ENCODE measurements around the gene TSHZ3. TPM values are rescaled to one million over a fixed set of nuclear protein-coding genes. Genes with fewer than 3 reads are reported as not detected.

Gene TSHZ3
- total RNA-seq, 1 donor from 2014 or later = 6.1 TPM

- Mint-ChIP-seq H3K27me3 (ENCODE audit: low read depth, unreplicated experiment) (no peaks in the 10 kb centered on the region), H3K27ac (ENCODE audit: unreplicated experiment) (no peak overlapping the region), H3K4me3 (ENCODE audit: unreplicated experiment) (no peak overlapping the region), H3K4me1 (ENCODE audit: low read depth, unreplicated experiment) (peaks cover 3% of the 10 kb centered on the region), H3K9me3 (ENCODE audit: unreplicated experiment) (no peaks in the 10 kb centered on the region), H3K36me3 (ENCODE audit: low read depth, unreplicated experiment) (peaks cover 20% of the 10 kb centered on the region)
- DNase-seq (ENCODE audit: low read depth) = no peak
- no peak overlapping the region for H3K4me3 ChIP-seq (ENCODE audit: insufficient read depth, low read depth, low read length)
- no peak overlapping the region for H3K4me2 ChIP-seq (ENCODE audit: low read length)
- H3K4me1 ChIP-seq (ENCODE audit: insufficient read depth, low read length) = no peaks in the 10 kb centered on the region
- H3K9ac ChIP-seq (ENCODE audit: low read length) = no peak overlapping the region
- H3K27ac ChIP-seq (ENCODE audit: low read depth, low read length) = no peak overlapping the region
- H3K9me3 ChIP-seq (ENCODE audit: insufficient read depth, low read depth, low read length) = no peaks in the 10 kb centered on the region
- peaks cover 8% of the 10 kb centered on the region for H3K36me3 ChIP-seq (ENCODE audit: insufficient read depth, low read length)
- FAIRE-seq = no peak
- TF ChIP-seq CTCF (IDR thresholded peaks at IDR 0.05; ENCODE audit: insufficient read depth, low read depth, low read length) (no peak), EZH2 (IDR thresholded peaks at IDR 0.05; ENCODE audit: insufficient read depth, low read length) (no peak)
- H2AFZ ChIP-seq (ENCODE audit: low read depth, low read length) = no peak overlapping the region
- H3K79me2 ChIP-seq (ENCODE audit: insufficient read depth, low read length) = peaks cover 29% of the 10 kb centered on the region
- no peaks in the 10 kb centered on the region for H3K27me3 ChIP-seq (ENCODE audit: insufficient read depth, low read length)
- peaks cover 47% of the 10 kb centered on the region for H4K20me1 ChIP-seq (ENCODE audit: insufficient read depth, low read length)
Observed at GRCh38 chr19:31278555-31279435, 70.4 kb downstream of the TSHZ3 start.

- H3K4me1 ChIP-seq (ENCODE audit: insufficient read depth, low read length) = no peaks in the 10 kb centered on the region
- no peaks in the 10 kb centered on the region for H3K9me3 Mint-ChIP-seq (ENCODE audit: unreplicated experiment)
- H3K27ac Mint-ChIP-seq (ENCODE audit: unreplicated experiment) = no peak overlapping the region
- peaks cover 16% of the 10 kb centered on the region for H3K36me3 ChIP-seq (ENCODE audit: insufficient read depth, low read length)
- DNase-seq (ENCODE audit: low read depth) (no peak), FAIRE-seq (no peak)
- no peaks in the 10 kb centered on the region for H3K9me3 ChIP-seq (ENCODE audit: insufficient read depth, low read depth, low read length)
- no peak overlapping the region for H3K27ac ChIP-seq (ENCODE audit: low read depth, low read length)
- H3K4me3 Mint-ChIP-seq (ENCODE audit: unreplicated experiment) = no peak overlapping the region
- H3K36me3 Mint-ChIP-seq (ENCODE audit: low read depth, unreplicated experiment) = peaks cover 22% of the 10 kb centered on the region
- TF ChIP-seq CTCF (IDR thresholded peaks at IDR 0.05; ENCODE audit: insufficient read depth, low read depth, low read length) (no peak), EZH2 (IDR thresholded peaks at IDR 0.05; ENCODE audit: insufficient read depth, low read length) (no peak)
- H3K79me2 ChIP-seq (ENCODE audit: insufficient read depth, low read length) = peaks cover 20% of the 10 kb centered on the region
- H3K4me1 Mint-ChIP-seq (ENCODE audit: low read depth, unreplicated experiment) = no peaks in the 10 kb centered on the region
- peaks cover 37% of the 10 kb centered on the region for H4K20me1 ChIP-seq (ENCODE audit: insufficient read depth, low read length)
- H2AFZ ChIP-seq (ENCODE audit: low read depth, low read length) = no peak overlapping the region
- no peak overlapping the region for H3K9ac ChIP-seq (ENCODE audit: low read length)
- no peaks in the 10 kb centered on the region for H3K27me3 Mint-ChIP-seq (ENCODE audit: low read depth, unreplicated experiment)
- H3K4me2 ChIP-seq (ENCODE audit: low read length) = no peak overlapping the region
- H3K27me3 ChIP-seq (ENCODE audit: insufficient read depth, low read length) = no peaks in the 10 kb centered on the region
- no peak overlapping the region for H3K4me3 ChIP-seq (ENCODE audit: insufficient read depth, low read depth, low read length)
Observed at GRCh38 chr19:31277516-31277915, 71.7 kb downstream of the TSHZ3 start.

- H3K36me3 ChIP-seq (ENCODE audit: insufficient read depth, low read length) = peaks cover 16% of the 10 kb centered on the region
- DNase-seq (ENCODE audit: low read depth) (no peak), FAIRE-seq (no peak)
- peaks cover 30% of the 10 kb centered on the region for H4K20me1 ChIP-seq (ENCODE audit: insufficient read depth, low read length)
- no peaks in the 10 kb centered on the region for H3K27me3 ChIP-seq (ENCODE audit: insufficient read depth, low read length)
- no peak overlapping the region for H3K9ac ChIP-seq (ENCODE audit: low read length)
- H3K4me1 ChIP-seq (ENCODE audit: insufficient read depth, low read length) = no peaks in the 10 kb centered on the region
- no peaks in the 10 kb centered on the region for H3K4me1 Mint-ChIP-seq (ENCODE audit: low read depth, unreplicated experiment)
- H3K27me3 Mint-ChIP-seq (ENCODE audit: low read depth, unreplicated experiment) = no peaks in the 10 kb centered on the region
- TF ChIP-seq CTCF (IDR thresholded peaks at IDR 0.05; ENCODE audit: insufficient read depth, low read depth, low read length) (no peak), EZH2 (IDR thresholded peaks at IDR 0.05; ENCODE audit: insufficient read depth, low read length) (no peak)
- H3K9me3 ChIP-seq (ENCODE audit: insufficient read depth, low read depth, low read length) = no peaks in the 10 kb centered on the region
- no peak overlapping the region for H3K4me3 Mint-ChIP-seq (ENCODE audit: unreplicated experiment)
- H3K4me2 ChIP-seq (ENCODE audit: low read length) = no peak overlapping the region
- H2AFZ ChIP-seq (ENCODE audit: low read depth, low read length) = no peak overlapping the region
- no peaks in the 10 kb centered on the region for H3K9me3 Mint-ChIP-seq (ENCODE audit: unreplicated experiment)
- H3K27ac Mint-ChIP-seq (ENCODE audit: unreplicated experiment) = no peak overlapping the region
- H3K79me2 ChIP-seq (ENCODE audit: insufficient read depth, low read length) = peaks cover 14% of the 10 kb centered on the region
- H3K4me3 ChIP-seq (ENCODE audit: insufficient read depth, low read depth, low read length) = no peak overlapping the region
- no peak overlapping the region for H3K27ac ChIP-seq (ENCODE audit: low read depth, low read length)
- H3K36me3 Mint-ChIP-seq (ENCODE audit: low read depth, unreplicated experiment) = peaks cover 22% of the 10 kb centered on the region
Observed at GRCh38 chr19:31276831-31277230, 72.4 kb downstream of the TSHZ3 start.

Data from astrocyte (in vitro differentiated cells and primary cell).